NCI-H1436 (cell line): ENCODE measurements around the gene FXYD4.

Experiments used
- DNase-seq: peaks from one replicate; lab custom pipeline; 2025; lab: John Stamatoyannopoulos, UW

FXYD4 gene

GRCh38 chr10:43344051-43344450 is 27.4 kb upstream of the FXYD4 start:
- DNase-seq: no peak

- no peak for DNase-seq
Measured at GRCh38 chr10:43347997-43348396, 23.4 kb upstream of the FXYD4 start.

- DNase-seq: peak; percentile 69
Measured at GRCh38 chr10:43348511-43349312, 22.7 kb upstream of the FXYD4 start.

- no peak for DNase-seq
Measured at GRCh38 chr10:43350156-43350555, 21.3 kb upstream of the FXYD4 start.

- DNase-seq: no peak
Measured at GRCh38 chr10:43350686-43351085, 20.8 kb upstream of the FXYD4 start.

GRCh38 chr10:43351301-43351700 is 20.1 kb upstream of the FXYD4 start:
- no peak for DNase-seq

GRCh38 chr10:43352951-43353350 is 18.5 kb upstream of the FXYD4 start:
- no peak for DNase-seq

- no peak for DNase-seq
Measured at GRCh38 chr10:43353495-43354329, 17.7 kb upstream of the FXYD4 start.

GRCh38 chr10:43354330-43354635 is 17.2 kb upstream of the FXYD4 start:
- no peak for DNase-seq

- no peak for DNase-seq
Measured at GRCh38 chr10:43354879-43355380, 16.5 kb upstream of the FXYD4 start.

- DNase-seq: no peak
Measured at GRCh38 chr10:43355749-43356371, 15.6 kb upstream of the FXYD4 start.

- DNase-seq: no peak
Measured at GRCh38 chr10:43360086-43360485, 11.3 kb upstream of the FXYD4 start.

- DNase-seq: no peak
Measured at GRCh38 chr10:43361547-43362190, 9.8 kb upstream of the FXYD4 start.

- peak; percentile 99 for DNase-seq
Measured at GRCh38 chr10:43362191-43362839, 9.1 kb upstream of the FXYD4 start.

GRCh38 chr10:43365001-43365400 is 6.4 kb upstream of the FXYD4 start:
- DNase-seq: no peak

- DNase-seq: no peak
Measured at GRCh38 chr10:43369921-43370320, 1.5 kb upstream of the FXYD4 start.

- no peak for DNase-seq
Measured at GRCh38 chr10:43370671-43371215, 693 bp upstream of the FXYD4 start.

- no peak for DNase-seq
Measured at GRCh38 chr10:43372765-43373361, 1.4 kb downstream of the FXYD4 start.

- no peak for DNase-seq
Measured at GRCh38 chr10:43373461-43373860, 2.0 kb downstream of the FXYD4 start.

GRCh38 chr10:43374194-43374593 is 2.8 kb downstream of the FXYD4 start:
- no peak for DNase-seq

GRCh38 chr10:43375401-43376020 is 4.1 kb downstream of the FXYD4 start:
- DNase-seq: no peak
